Pancreas (tissue), 10 donors: Measurements from ENCODE around the gene SNRPD3. TPM values are rescaled to one million over a fixed set of nuclear protein-coding genes. Genes with fewer than 3 reads are reported as not detected.

Source experiments
- ATAC-seq, 4 donors: fragments of 200-7000 bp; cut with Tn5 transposase; one replicate each; pipeline versions ENCODE4 v1.8.0 to v1.9.1; 2020; ENCODE audit warnings: mild to moderate bottlenecking in 4 of 4, moderate library complexity in 4 of 4
- DNase-seq, 6 donors: peaks; one replicate each; pipeline ENCODE4 v3.0.0-alpha.2; 2020
- FAIRE-seq: peaks from 2 replicates; lab custom pipeline; 2012; peaks lifted over from hg19 to GRCh38; lab: Jason Lieb, UNC
- H3K27ac ChIP-seq, 4 donors: fragments of 200-600 bp; sonication (generic); 1 replicate in 3 of 4; 2 replicates in 1 of 4; pipeline versions ENCODE4 v1.5.0 to v1.8.0; 2020
- H3K27me3 ChIP-seq, 4 donors: fragments of 200-600 bp; one replicate each; pipeline ENCODE4 v1.8.0; 2021
- H3K36me3 ChIP-seq, 3 donors: fragments of 200-600 bp; sonication (generic) in 1 of 3; one replicate each; pipeline versions ENCODE4 v1.5.0 to v1.8.0; 2020 to 2021
- H3K4me1 ChIP-seq, 3 donors: fragments of 200-600 bp; one replicate each; pipeline ENCODE4 v1.8.0; 2021
- H3K4me3 ChIP-seq, 4 donors: fragments of 200-600 bp; sonication (generic) in 2 of 4; one replicate each; pipeline versions ENCODE4 v1.5.0 to v1.8.0; 2020 to 2021
- H3K9me3 ChIP-seq, 4 donors: fragments of 200-600 bp; one replicate each; pipeline ENCODE4 v1.8.0; 2021
- CTCF ChIP-seq, 4 donors: fragments of 200-600 bp; sonication (generic) in 3 of 4; IDR thresholded peaks; one replicate each; pipeline versions ENCODE4 v1.5.0 to v1.8.0; 2021; ENCODE audit warnings: antibody characterized with exemption in 4 of 4
- WGBS, 2 donors: extraction: QIAGEN DNeasy Blood & Tissue Kit; methylation state at CpG; one replicate each; pipeline ENCODE4 v1.1.7; 2013; 5-methylcytosine and 5-hydroxymethylcytosine counted together
- intact Hi-C, 3 donors: fragments of 100-400 bp; cut with DNase I; formaldehyde crosslinking; loops; one replicate each; pipeline versions ENCODE4 v1.11.1 to v1.14.2; 2022
- polyA plus RNA-seq, 2 donors: library from polyadenylated mRNA; stranded (reverse); fragments of 200-250 nt; gene quantifications; one replicate each; pipeline ENCODE4 v1.2.3, GENCODE V29; 2013
- total RNA-seq, 6 donors: library from RNA; stranded (reverse); fragmentation: NEBNext Ultra II Directional in 4 of 6; extraction: Animal tissue kit (Norgen Biotek cat#: 25700) in 4 of 6; gene quantifications; one replicate each; pipeline versions ENCODE4 v1.2.1 to v1.2.4, GENCODE V29; 2021 to 2023
- donor health status: healthy with polysubstance abuse.
- donor health status: DM: no; HTN: no; CAD: no; lungs with moderate emphysema.
- donor health status: DM: no; HTN: no; CAD: no.
- donor health status: control.
- donor health status: control.
- donor health status: Bipolar disorder and iron deficiency.
- donor health status: DM: yes; HTN: yes; CAD: no.
- donor health status: DM: no; HTN: no; CAD: no.
- donor health status: DM: no; HTN: no; CAD: no.
- donor health status: DM: yes; HTN: yes; CAD: no.

The SNRPD3 gene
- total and polyA plus RNA-seq, 8 donors: 15.9 to 58.1 (median 29.8) TPM

- ATAC-seq: no peak
- H3K27me3 ChIP-seq: no peaks in the 10 kb centered on the region
- H3K4me3 ChIP-seq: no peak overlapping the region
- H3K36me3 ChIP-seq: peaks cover 0 to 4% (median 0%) of the 10 kb centered on the region in 3 donors
- WGBS, 2 donors: 79 to 82% methylated on average over 10 of the region's 10 CpGs
- peak in 3 of 6 donors; percentile 51 to 62 (median 54) for DNase-seq
- H3K27ac ChIP-seq: peak overlapping the region in 3 of 4 donors; percentile 10 to 66 (median 37)
- intact Hi-C loops: no loop called here
- no peak for TF ChIP-seq CTCF (IDR thresholded peaks at IDR 0.05)
- H3K4me1 ChIP-seq: peaks cover 0 to 13% (median 12%) of the 10 kb centered on the region in 3 donors
- no peak for FAIRE-seq
- no peaks in the 10 kb centered on the region for H3K9me3 ChIP-seq
Measured at GRCh38 chr22:24584871-24585411, 29.1 kb downstream of the SNRPD3 start.

GRCh38 chr22:24585461-24585860 is 29.7 kb downstream of the SNRPD3 start:
- 91 to 98% methylated on average over 3 of the region's 3 CpGs for WGBS, 2 donors
- H3K9me3 ChIP-seq: no peaks in the 10 kb centered on the region
- no peak for ATAC-seq
- H3K4me3 ChIP-seq: no peak overlapping the region
- DNase-seq: no peak
- H3K27ac ChIP-seq: peak overlapping the region in 2 of 4 donors; percentile 10 to 37
- no peak for TF ChIP-seq CTCF (IDR thresholded peaks at IDR 0.05)
- intact Hi-C loops: no loop called here
- peaks cover 0 to 13% (median 12%) of the 10 kb centered on the region in 3 donors for H3K4me1 ChIP-seq
- H3K36me3 ChIP-seq: peaks cover 0 to 4% (median 0%) of the 10 kb centered on the region in 3 donors
- no peaks in the 10 kb centered on the region for H3K27me3 ChIP-seq
- no peak for FAIRE-seq

- peaks cover 0 to 13% (median 12%) of the 10 kb centered on the region in 3 donors for H3K4me1 ChIP-seq
- peaks cover 0 to 4% (median 0%) of the 10 kb centered on the region in 3 donors for H3K36me3 ChIP-seq
- intact Hi-C loops: no loop called here
- H3K9me3 ChIP-seq: no peaks in the 10 kb centered on the region
- no peak for TF ChIP-seq CTCF (IDR thresholded peaks at IDR 0.05)
- ATAC-seq (no peak), FAIRE-seq (no peak), DNase-seq (peak in 2 of 6 donors; percentile 17 to 71)
- H3K4me3 ChIP-seq: no peak overlapping the region
- H3K27ac ChIP-seq: no peak overlapping the region
- WGBS, 2 donors: 92 to 94% methylated on average over 24 of the region's 24 CpGs
- no peaks in the 10 kb centered on the region for H3K27me3 ChIP-seq
Measured at GRCh38 chr22:24585927-24586546, 30.2 kb downstream of the SNRPD3 start.

- FAIRE-seq: no peak
- WGBS, 2 donors: 78 to 80% methylated on average over 5 of the region's 5 CpGs
- Histone ChIP-seq H3K4me3 (no peak overlapping the region), H3K27ac (peak overlapping the region in 2 of 4 donors; percentile 17 to 28), H3K4me1 (peaks cover 0 to 13% (median 12%) of the 10 kb centered on the region in 3 donors), H3K9me3 (no peaks in the 10 kb centered on the region), H3K27me3 (no peaks in the 10 kb centered on the region), H3K36me3 (peaks cover 0 to 4% (median 0%) of the 10 kb centered on the region in 3 donors)
- peak in 1 of 6 donors; percentile 54 for DNase-seq
- no peak for TF ChIP-seq CTCF (IDR thresholded peaks at IDR 0.05)
- intact Hi-C loops: no loop called here
- no peak for ATAC-seq
Measured at GRCh38 chr22:24587251-24587650, 31.5 kb downstream of the SNRPD3 start.

GRCh38 chr22:24587948-24588347 is 32.1 kb downstream of the SNRPD3 start:
- DNase-seq: peak in 1 of 6 donors; percentile 50
- H3K4me1 ChIP-seq: peaks cover 0 to 13% (median 12%) of the 10 kb centered on the region in 3 donors
- FAIRE-seq: no peak
- peak overlapping the region; percentile 8 to 55 (median 39) for H3K27ac ChIP-seq
- H3K27me3 ChIP-seq: no peaks in the 10 kb centered on the region
- peaks cover 0 to 4% (median 0%) of the 10 kb centered on the region in 3 donors for H3K36me3 ChIP-seq
- intact Hi-C loops: no loop called here
- WGBS, 2 donors: 61 to 64% methylated on average over 8 of the region's 8 CpGs
- ATAC-seq: no peak
- H3K4me3 ChIP-seq: no peak overlapping the region
- no peaks in the 10 kb centered on the region for H3K9me3 ChIP-seq
- no peak for TF ChIP-seq CTCF (IDR thresholded peaks at IDR 0.05)
